Measurements from ENCODE around the gene FAXC.

DNA sequence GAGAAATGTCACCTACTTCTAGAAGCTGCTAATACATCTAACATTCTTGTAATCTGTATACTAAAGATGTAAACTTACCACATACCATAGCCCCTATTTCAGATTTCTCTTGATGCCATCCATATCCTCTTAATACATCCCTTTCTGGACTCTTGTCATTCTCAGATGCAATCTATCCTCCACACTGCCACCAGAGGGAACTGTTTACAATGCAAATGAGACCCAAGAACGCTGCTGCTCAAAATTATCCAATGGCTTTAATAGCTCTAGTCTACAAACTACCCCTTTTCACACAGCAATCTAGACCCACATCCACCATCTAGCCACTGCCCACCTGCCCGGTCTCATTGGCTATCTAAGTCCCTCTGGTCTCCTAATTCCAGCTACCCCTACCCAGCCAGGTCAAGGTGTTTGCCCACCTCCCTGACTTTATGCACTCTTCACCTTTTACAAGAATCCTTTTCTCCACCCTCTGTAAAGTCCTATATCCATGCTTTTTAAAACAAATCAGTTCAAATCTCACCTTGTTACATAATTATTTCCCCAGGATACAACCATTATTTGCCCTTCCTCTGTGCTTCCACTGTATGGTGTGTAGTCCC is 14.8 kb downstream of the FAXC start:
- TF ChIP-seq CTCF (IDR thresholded peaks at IDR 0.05; ENCODE audit: low read length): peak; percentile 77
- no peak for TF ChIP-seq EZH2phosphoT487 (IDR thresholded peaks at IDR 0.05; ENCODE audit: low read length)
- no peak for TF ChIP-seq EZH2 (optimal IDR thresholded peaks at IDR 0.05; ENCODE audit: low read depth, low read length)
